H1 (cell line): ENCODE data around the gene RPS6KL1. TPM values are rescaled to one million over a fixed set of nuclear protein-coding genes. Genes with fewer than 3 reads are reported as not detected.

Experiments
- CTCF ChIA-PET: fragments of 300-600 bp; sonication (Branson Sonifier 250); formaldehyde crosslinking; loops from one replicate; lab custom pipeline; 2021; ENCODE audit not compliant: partially characterized antibody; lab: Charles Lee
- POLR2A ChIA-PET: fragments of 300-600 bp; sonication (Branson Sonifier 250); formaldehyde crosslinking; loops from one replicate; lab custom pipeline; 2021; ENCODE audit warnings: inconsistent platforms; ENCODE audit not compliant: partially characterized antibody; lab: Charles Lee
- DNase-seq, 2 experiments: peaks; one replicate each; pipeline versions ENCODE4 v3.0.0 to v3.0.0-alpha.2; 2010 to 2022; ENCODE audit warnings: low spot score in 2 of 2, low read depth in 1 of 2, mixed read lengths in 1 of 2
- FAIRE-seq: peaks from 2 replicates; lab custom pipeline; 2011; peaks lifted over from hg19 to GRCh38; lab: Jason Lieb, UNC
- H2AFZ ChIP-seq: 2 replicates; pipeline ENCODE4 v1.8.1; 2012; ENCODE audit warnings: low read length, inconsistent platforms
- H2AK5ac ChIP-seq: 2 replicates; pipeline ENCODE4 v1.6.1; 2013; ENCODE audit warnings: low read depth, low read length
- H2BK120ac ChIP-seq: replicated peaks from 2 replicates; pipeline ENCODE3; 2013; ENCODE audit warnings: low read depth, low read length, inconsistent platforms
- H2BK12ac ChIP-seq: 2 replicates; pipeline ENCODE4 v1.6.1; 2013; ENCODE audit warnings: low read depth, low read length
- H2BK15ac ChIP-seq: 2 replicates; pipeline ENCODE4 v1.6.1; 2013; ENCODE audit warnings: low read length
- H2BK20ac ChIP-seq: 2 replicates; pipeline ENCODE4 v1.6.1; 2013; ENCODE audit warnings: low read length
- H2BK5ac ChIP-seq: 2 replicates; pipeline ENCODE4 v1.6.1; 2013; ENCODE audit warnings: low read depth, low read length
- H3K14ac ChIP-seq: 2 replicates; pipeline ENCODE4 v1.6.1; 2013; ENCODE audit warnings: inconsistent platforms; ENCODE audit not compliant: insufficient read length
- H3K18ac ChIP-seq: 2 replicates; pipeline ENCODE4 v1.6.1; 2013; ENCODE audit warnings: low read length; ENCODE audit errors: extremely low read depth
- H3K23ac ChIP-seq: 2 replicates; pipeline ENCODE4 v1.6.1; 2013; ENCODE audit warnings: inconsistent platforms; ENCODE audit not compliant: insufficient read length
- H3K23me2 ChIP-seq: 2 replicates; pipeline ENCODE4 v1.6.1; 2013; ENCODE audit warnings: low read depth, low read length
- H3K27ac ChIP-seq: 2 replicates; pipeline ENCODE4 v1.6.1; 2011; ENCODE audit warnings: low read depth, low read length, inconsistent platforms
- H3K27me3 ChIP-seq, 4 experiments: replicated peaks in 1 of 4; 1 replicate in 1 of 4; 2 replicates in 3 of 4; pipeline versions ENCODE4 v1.6.1 to v1.8.1; 2011 to 2013; ENCODE audit warnings: low read length in 3 of 4, mild to moderate bottlenecking in 3 of 4, inconsistent platforms in 2 of 4, mixed read lengths in 2 of 4, moderate library complexity in 1 of 4; ENCODE audit not compliant: control insufficient read depth in 3 of 4, insufficient read depth in 3 of 4; ENCODE audit errors: extremely low read depth in 1 of 4
- H3K36me3 ChIP-seq, 4 experiments: 2 replicates each; pipeline versions ENCODE4 v1.6.1 to v1.8.1; 2011 to 2013; ENCODE audit warnings: mild to moderate bottlenecking in 4 of 4, low read length in 3 of 4, moderate library complexity in 2 of 4, control low read depth in 1 of 4, inconsistent platforms in 1 of 4; ENCODE audit not compliant: insufficient read depth in 4 of 4, control insufficient read depth in 2 of 4
- H3K4ac ChIP-seq: replicated peaks from 2 replicates; pipeline ENCODE3; 2013; ENCODE audit warnings: low read length, low read depth, mixed read lengths, inconsistent platforms; ENCODE audit not compliant: insufficient read length
- H3K4me1 ChIP-seq, 4 experiments: replicated peaks in 1 of 4; 1 replicate in 1 of 4; 2 replicates in 3 of 4; pipeline versions ENCODE4 v1.6.1 to v1.8.1; 2011 to 2013; ENCODE audit warnings: low read length in 3 of 4, inconsistent platforms in 2 of 4, mixed read lengths in 1 of 4; ENCODE audit not compliant: insufficient read depth in 4 of 4, control insufficient read depth in 3 of 4
- H3K4me2 ChIP-seq, 2 experiments: 2 replicates each; pipeline versions ENCODE4 v1.6.1 to v1.8.1; 2011 to 2013; ENCODE audit warnings: low read depth in 2 of 2, low read length in 2 of 2, control low read depth in 1 of 2, inconsistent platforms in 1 of 2, mild to moderate bottlenecking in 1 of 2; ENCODE audit not compliant: insufficient read depth in 1 of 2
- H3K4me3 ChIP-seq, 4 experiments: fragments of 200-600, 300-600 bp in 1 of 4; sonication (generic), shearing (Covaris generic), sonication (Bioruptor Twin) in 1 of 4; 2 replicates each; pipeline versions ENCODE4 v1.5.1 to v1.8.1; 2011 to 2016; ENCODE audit warnings: low read length in 4 of 4, low read depth in 3 of 4, control low read depth in 2 of 4, inconsistent platforms in 2 of 4, mild to moderate bottlenecking in 2 of 4, mixed read lengths in 1 of 4, moderate library complexity in 1 of 4; ENCODE audit not compliant: insufficient read depth in 2 of 4; ENCODE audit errors: extremely low read depth in 1 of 4
- H3K56ac ChIP-seq: replicated peaks from 2 replicates; pipeline ENCODE3; 2013; ENCODE audit warnings: low read depth, mild to moderate bottlenecking, mixed read lengths, low read length, inconsistent platforms; ENCODE audit not compliant: insufficient read length
- H3K79me1 ChIP-seq: 2 replicates; pipeline ENCODE4 v1.6.1; 2013; ENCODE audit warnings: low read depth, low read length, control low read depth
- H3K79me2 ChIP-seq, 2 experiments: 2 replicates each; pipeline versions ENCODE4 v1.6.1 to v1.8.1; 2012 to 2013; ENCODE audit warnings: low read length in 2 of 2, mild to moderate bottlenecking in 2 of 2, inconsistent platforms in 1 of 2; ENCODE audit not compliant: insufficient read depth in 2 of 2, control insufficient read depth in 1 of 2
- H3K9ac ChIP-seq, 4 experiments: replicated peaks in 1 of 4; 1 replicate in 1 of 4; 2 replicates in 3 of 4; pipeline versions ENCODE4 v1.6.1 to v1.8.1; 2011 to 2013; ENCODE audit warnings: low read depth in 3 of 4, low read length in 3 of 4, control low read depth in 2 of 4, mild to moderate bottlenecking in 2 of 4, moderate library complexity in 2 of 4, inconsistent platforms in 1 of 4; ENCODE audit errors: extremely low read depth in 1 of 4
- H3K9me3 ChIP-seq, 2 experiments: 2 replicates each; pipeline versions ENCODE4 v1.6.1 to v1.8.1; 2012 to 2013; ENCODE audit warnings: mild to moderate bottlenecking in 2 of 2, moderate library complexity in 2 of 2, control low read depth in 1 of 2, inconsistent platforms in 1 of 2, low read depth in 1 of 2, low read length in 1 of 2, mixed read lengths in 1 of 2; ENCODE audit not compliant: insufficient read depth in 2 of 2
- H4K20me1 ChIP-seq, 2 experiments: replicated peaks in 1 of 2; 2 replicates each; pipeline versions ENCODE3 to v1.8.1; 2011 to 2013; ENCODE audit warnings: inconsistent platforms in 2 of 2, low read length in 2 of 2, mild to moderate bottlenecking in 1 of 2; ENCODE audit not compliant: insufficient read depth in 2 of 2, control insufficient read depth in 1 of 2
- H4K5ac ChIP-seq: 2 replicates; pipeline ENCODE4 v1.6.1; 2013; ENCODE audit warnings: low read length, low read depth, mixed read lengths, inconsistent platforms; ENCODE audit not compliant: insufficient read length
- H4K8ac ChIP-seq: 2 replicates; pipeline ENCODE4 v1.8.0; 2013; ENCODE audit warnings: mild to moderate bottlenecking, moderate library complexity, low read length, inconsistent platforms; ENCODE audit not compliant: insufficient read depth; ENCODE audit errors: extremely low read depth
- H4K91ac ChIP-seq: replicated peaks from 2 replicates; pipeline ENCODE3; 2013; ENCODE audit warnings: low read length, mixed read lengths, inconsistent platforms; ENCODE audit not compliant: insufficient read length
- BCL11A ChIP-seq, 2 experiments: IDR thresholded peaks; one replicate each; pipeline ENCODE4 v1.6.1; 2011; ENCODE audit warnings: low read depth in 2 of 2, low read length in 2 of 2, mild to moderate bottlenecking in 2 of 2
- CHD1 ChIP-seq: IDR thresholded peaks from 2 replicates; pipeline ENCODE4 v1.6.1; 2012; ENCODE audit warnings: low read depth, low read length, improper control_type of control experiment
- CHD2 ChIP-seq: IDR thresholded peaks from 2 replicates; pipeline ENCODE4 v1.6.1; 2012; ENCODE audit warnings: low read length, improper control_type of control experiment
- E2F6 ChIP-seq: IDR thresholded peaks from 2 replicates; pipeline ENCODE4 v1.6.1; 2012; ENCODE audit warnings: inconsistent platforms
- EZH2 ChIP-seq: fragments of 200-600 bp; sonication (generic); IDR thresholded peaks from 2 replicates; pipeline ENCODE4 v1.7.1; 2012; ENCODE audit warnings: low read depth, mild to moderate bottlenecking, moderate library complexity, low read length, inconsistent platforms; ENCODE audit not compliant: severe bottlenecking
- KDM5A ChIP-seq: fragments of 200-600 bp; IDR thresholded peaks from 2 replicates; pipeline ENCODE4 v1.7.1; 2012; ENCODE audit warnings: mild to moderate bottlenecking, low read length, inconsistent platforms, mixed read lengths
- PHF8 ChIP-seq: fragments of 200-600 bp; sonication (generic); conservative IDR thresholded peaks from 2 replicates; pipeline ENCODE4 v1.7.1; 2012; ENCODE audit warnings: low read depth, mild to moderate bottlenecking, inconsistent platforms, low read length, moderate library complexity
- SAP30 ChIP-seq: fragments of 300-600 bp; sonication (generic); IDR thresholded peaks from 2 replicates; pipeline ENCODE4 v1.7.1; 2012; ENCODE audit warnings: low read length, moderate library complexity, mild to moderate bottlenecking, inconsistent platforms; ENCODE audit not compliant: insufficient read depth, insufficient replicate concordance
- SP2 ChIP-seq: IDR thresholded peaks from 2 replicates; pipeline ENCODE4 v1.6.1; 2012; ENCODE audit warnings: mild to moderate bottlenecking, low read length, inconsistent platforms
- TCF12 ChIP-seq: IDR thresholded peaks from 2 replicates; pipeline ENCODE4 v1.6.1; 2011; ENCODE audit warnings: low read depth, mild to moderate bottlenecking, low read length
- WGBS, 2 experiments: shearing (Covaris generic) in 1 of 2; methylation state at CpG; one replicate each; pipeline versions ENCODE4 v1.1.6 to v1.1.7; 2013 to 2015; ENCODE audit warnings: low lambda C conversion rate in 2 of 2, mixed read lengths in 2 of 2, inconsistent platforms in 1 of 2, low coverage in 1 of 2, missing lambda C conversion rate in 1 of 2; ENCODE audit not compliant: insufficient replicate concordance in 2 of 2, insufficient coverage in 1 of 2, insufficient read length in 1 of 2; ENCODE audit errors: extremely low coverage in 1 of 2, missing lambda C conversion rate in 1 of 2; 5-methylcytosine and 5-hydroxymethylcytosine counted together
- polyA plus RNA-seq, 7 experiments: library from polyadenylated mRNA; depleted of rRNA in 3 of 7; stranded (reverse) in 5 of 7; unstranded in 2 of 7; fragments of >200 nt in 5 of 7; fragments of 200-250 nt in 2 of 7; gene quantifications; 1 replicate in 5 of 7; 2 replicates in 1 of 7; 4 replicates in 1 of 7; pipeline versions ENCODE4 v1.2.1 to v1.2.3, GENCODE V29; 2011 to 2013; ENCODE audit warnings: missing spikeins in 2 of 7, mixed read lengths in 2 of 7
- total RNA-seq: library from RNA; stranded (reverse); fragmentation: NEBNext Ultra II Directional; extraction: Animal tissue kit (Norgen Biotek cat#: 25700); gene quantifications from 2 replicates; pipeline ENCODE4 v1.2.1, GENCODE V29; 2021

Gene RPS6KL1
- total and polyA plus RNA-seq, 2 of the 8 experiments (the other 6 are each of a cell fraction or from before 2014, with no cell fraction given): 9.8 to 13.8 TPM

DNA sequence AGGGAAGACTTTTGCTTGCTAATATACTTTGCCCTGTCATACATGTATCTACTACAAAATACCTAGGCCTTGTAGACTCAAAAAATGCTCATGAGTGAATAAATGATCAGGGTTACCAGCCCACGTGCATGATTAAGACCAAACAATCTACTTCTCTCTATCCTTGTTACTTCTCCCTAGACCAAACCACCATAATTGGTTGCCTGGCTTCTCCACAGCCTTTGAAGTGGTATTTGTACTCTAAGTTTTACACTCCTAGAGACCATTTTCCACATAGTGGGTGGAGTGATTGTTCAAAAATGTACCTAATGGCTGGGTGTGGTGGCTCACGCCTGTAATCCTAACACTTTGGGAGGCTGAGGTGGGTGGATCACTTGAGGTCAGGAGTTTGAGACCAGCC lies 14.1 kb upstream of the RPS6KL1 start:
- no peak overlapping the region for H2BK15ac ChIP-seq
- H3K4me1 ChIP-seq: peaks cover 0 to 5% (median 0%) of the 10 kb centered on the region in 4 experiments; a peak in 1 of 7 replicates
- no peaks in the 10 kb centered on the region for H3K23me2 ChIP-seq
- TF ChIP-seq CHD2 (no peak), E2F6 (no peak), EZH2 (no peak), SAP30 (no peak), PHF8 (no peak), TCF12 (no peak), KDM5A (no peak), BCL11A (IDR thresholded peaks at IDR 0.05; ENCODE audit: low read depth in 2 of 2, low read length in 2 of 2) (no peak), SP2 (no peak), CHD1 (no peak)
- H2BK5ac ChIP-seq: no peak overlapping the region
- no peak overlapping the region for H3K27ac ChIP-seq
- FAIRE-seq (no peak), DNase-seq (no peak)
- H2BK12ac ChIP-seq: no peak overlapping the region
- H3K79me2 ChIP-seq: no peaks in the 10 kb centered on the region
- H4K5ac ChIP-seq: no peak overlapping the region
- H4K91ac ChIP-seq: no peak overlapping the region
- H3K27me3 ChIP-seq: no peaks in the 10 kb centered on the region
- no peaks in the 10 kb centered on the region for H3K79me1 ChIP-seq
- no peak overlapping the region for H2AK5ac ChIP-seq
- H3K9ac ChIP-seq: no peak overlapping the region
- H3K9me3 ChIP-seq: no peaks in the 10 kb centered on the region
- POLR2A ChIA-PET: interaction anchor here (0.6 to 2.0 kb wide), 3 partner anchors 14 to 365 kb away, joined by 3 to 8 read pairs (median 4); partner anchors contain the start of gene RPS6KL1
- no peak overlapping the region for H3K18ac ChIP-seq
- H3K14ac ChIP-seq: no peak overlapping the region
- H3K56ac ChIP-seq: no peak overlapping the region
- H3K36me3 ChIP-seq: no peaks in the 10 kb centered on the region
- no peak overlapping the region for H3K4me2 ChIP-seq
- no peak overlapping the region for H3K4ac ChIP-seq
- CTCF ChIA-PET: interaction anchor here (0.6 to 7.1 kb wide), 5 partner anchors 9 to 151 kb away, joined by 3 to 62 read pairs (median 9); no protein-coding TSS in a partner anchor
- no peak overlapping the region for H4K8ac ChIP-seq
- no peak overlapping the region for H3K23ac ChIP-seq
- no peaks in the 10 kb centered on the region for H4K20me1 ChIP-seq
- no peak overlapping the region for H2AFZ ChIP-seq
- no peak overlapping the region for H2BK20ac ChIP-seq
- no peak overlapping the region for H3K4me3 ChIP-seq
- H2BK120ac ChIP-seq: no peak overlapping the region
- 89% methylated on average over 2 of the region's 2 CpGs; no CpG with 5 or more reads in 1 of the 2 experiments for WGBS, 2 experiments
